Measurements from ENCODE around the gene CERS6.
"Not testable (repeated sequence)": the region's sequence is repeated elsewhere in the genome, so short reads cannot be mapped to it uniquely, and the experiment has no call there.

The CERS6 gene

DNA sequence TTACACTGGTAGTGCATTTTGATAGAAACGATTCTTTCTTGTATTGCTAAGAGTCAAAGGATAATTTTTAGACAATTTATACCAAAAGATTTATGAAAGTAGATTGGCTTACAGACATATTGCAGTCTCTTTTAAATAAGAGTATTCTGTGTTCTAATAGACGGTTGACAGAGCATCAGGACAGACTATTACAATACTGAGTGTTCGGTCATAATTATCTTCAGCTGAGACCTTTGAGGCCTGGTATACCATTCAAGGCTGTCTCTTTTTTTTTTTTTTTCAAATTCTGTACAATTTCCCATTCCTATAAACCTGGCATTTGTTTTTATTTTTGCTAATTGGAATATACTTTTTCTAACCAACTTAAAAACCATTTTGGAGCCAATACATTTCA lies 205.8 kb downstream of the CERS6 start:
- no peak for FAIRE-seq
- no peak for DNase-seq (ENCODE audit: insufficient read length, low spot score)

DNA sequence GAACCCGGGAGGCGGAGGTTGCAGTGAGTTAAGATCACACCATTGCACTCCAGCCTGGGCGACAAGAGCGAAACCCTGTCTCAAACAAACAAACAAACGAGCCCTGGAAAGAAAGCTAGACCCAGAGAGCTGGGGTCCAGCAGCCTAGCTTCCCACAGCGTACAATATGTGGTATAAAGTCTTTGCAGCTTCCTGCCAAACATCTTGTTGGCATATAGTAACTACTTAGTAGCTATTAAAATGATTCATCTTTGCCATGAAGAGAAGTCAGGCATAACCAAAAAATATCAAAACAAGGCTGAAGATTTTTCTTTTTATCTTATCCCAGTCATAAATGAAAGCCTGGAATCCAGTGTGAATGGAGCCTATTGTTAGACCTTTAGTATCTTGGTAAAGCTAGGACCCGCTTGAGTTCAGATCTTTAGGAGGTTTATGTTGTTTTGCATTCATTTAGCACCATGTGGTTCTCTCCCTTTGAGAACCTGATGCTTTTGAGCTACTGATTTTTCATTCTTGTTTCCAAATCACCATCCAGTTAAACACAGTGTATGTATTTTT lies 206.7 kb downstream of the CERS6 start:
- FAIRE-seq (no peak), DNase-seq (ENCODE audit: insufficient read length, low spot score) (no peak)

DNA sequence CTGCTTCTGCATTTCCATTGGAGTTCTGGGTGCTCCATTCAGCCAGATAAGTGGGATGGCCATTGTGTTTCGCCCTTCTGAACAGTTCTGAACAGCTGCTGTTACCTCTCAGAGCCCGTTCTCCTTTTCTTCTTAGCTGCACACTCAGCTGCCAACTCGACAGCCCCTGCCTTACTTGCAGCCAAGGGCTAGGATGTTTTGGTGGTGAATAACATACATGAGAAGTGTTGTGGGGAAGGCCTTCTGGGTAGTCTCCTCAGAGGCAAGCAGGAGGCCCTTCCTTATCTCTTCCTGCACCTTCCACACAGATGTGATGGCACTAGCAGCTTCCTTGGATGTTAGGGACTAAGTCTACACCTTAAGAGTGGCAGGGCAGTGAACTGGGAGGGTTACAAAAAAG lies 207.9 kb downstream of the CERS6 start:
- FAIRE-seq (no peak), DNase-seq (ENCODE audit: insufficient read length, low spot score) (no peak)

DNA sequence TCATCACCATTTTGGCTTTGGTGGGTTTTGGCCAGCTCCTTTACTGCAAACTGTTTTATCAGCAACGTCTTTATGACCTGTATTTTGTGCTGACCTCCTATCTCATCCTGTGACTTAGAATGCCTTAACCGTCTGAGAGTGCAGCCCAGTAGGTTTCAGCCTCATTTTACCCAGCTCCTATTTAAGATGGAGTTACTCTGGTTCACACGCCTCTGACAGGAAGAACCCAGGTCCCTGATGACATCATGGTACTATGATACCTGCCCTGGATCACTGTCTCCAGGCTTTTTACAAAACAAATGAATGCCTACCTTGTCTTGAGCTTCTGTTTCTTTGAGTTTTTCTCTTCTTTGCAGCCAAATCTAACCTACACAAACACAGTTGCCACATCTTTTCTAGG lies 208.6 kb downstream of the CERS6 start:
- FAIRE-seq; DNase-seq (ENCODE audit: insufficient read length, low spot score): not testable (repeated sequence)

DNA sequence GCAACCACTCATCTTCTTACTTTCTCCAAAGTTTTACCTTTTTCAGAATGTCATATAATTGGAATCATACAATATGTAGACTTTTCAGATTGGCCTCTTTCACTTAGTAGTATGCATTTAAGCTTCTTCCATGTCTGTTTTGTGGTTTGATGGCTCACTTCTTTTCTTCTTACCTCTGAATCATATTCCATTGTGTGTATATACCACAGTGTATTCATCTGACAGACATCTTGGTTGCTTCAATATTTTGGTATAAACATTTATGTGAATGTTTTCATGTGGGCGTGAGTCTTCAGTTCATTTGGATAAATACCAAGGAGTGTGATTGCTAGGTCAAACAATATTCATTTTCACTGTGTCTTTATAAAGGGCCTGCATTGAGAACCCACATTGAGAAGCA lies 210.3 kb downstream of the CERS6 start:
- FAIRE-seq, result peak; percentile 14

DNA sequence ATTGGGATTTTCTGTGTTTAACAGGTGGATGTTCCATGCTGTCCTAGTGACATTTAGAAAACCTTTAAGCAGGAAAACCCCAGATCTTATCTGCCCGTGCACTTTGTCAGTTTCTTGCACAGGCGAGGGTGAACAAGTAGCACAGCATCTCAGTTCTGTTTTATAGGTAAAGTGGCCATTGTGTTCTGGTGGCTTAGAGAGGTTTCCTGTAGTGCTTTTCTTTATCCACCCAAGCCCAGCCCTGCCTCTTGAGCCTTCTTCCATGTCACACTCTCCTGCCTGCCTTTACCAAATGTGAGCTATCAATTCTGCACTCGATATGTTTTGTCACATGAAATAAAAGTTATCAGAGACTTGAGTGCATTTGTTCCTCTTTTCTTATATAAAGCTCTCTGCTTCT lies 211.1 kb downstream of the CERS6 start:
- FAIRE-seq (no peak), DNase-seq (ENCODE audit: insufficient read length, low spot score) (no peak)

More for the DNA sequence above, 210.3 kb downstream of the CERS6 start:
- no peak for DNase-seq (ENCODE audit: insufficient read length, low spot score)

DNA sequence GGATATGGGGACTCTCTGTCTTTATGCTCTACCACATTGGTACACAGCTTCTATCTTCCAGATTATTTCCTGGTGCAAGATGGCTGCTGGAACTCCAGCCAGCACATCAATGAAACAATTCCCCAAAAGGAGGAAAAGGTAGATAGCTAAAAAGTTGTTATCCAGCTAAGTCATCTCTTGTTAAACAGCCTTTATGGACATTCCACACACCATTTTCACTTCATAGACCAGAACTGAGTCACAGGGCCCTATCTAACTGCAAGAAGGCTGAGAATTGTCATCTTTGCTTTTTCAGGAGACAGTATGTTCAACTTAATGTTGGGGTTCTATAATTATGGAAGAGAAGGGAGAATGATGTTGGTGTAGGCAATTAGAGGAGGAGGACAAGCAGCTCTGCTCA lies 213.1 kb downstream of the CERS6 start:
- no peak for DNase-seq (ENCODE audit: insufficient read length, low spot score)
- FAIRE-seq, result no peak

DNA sequence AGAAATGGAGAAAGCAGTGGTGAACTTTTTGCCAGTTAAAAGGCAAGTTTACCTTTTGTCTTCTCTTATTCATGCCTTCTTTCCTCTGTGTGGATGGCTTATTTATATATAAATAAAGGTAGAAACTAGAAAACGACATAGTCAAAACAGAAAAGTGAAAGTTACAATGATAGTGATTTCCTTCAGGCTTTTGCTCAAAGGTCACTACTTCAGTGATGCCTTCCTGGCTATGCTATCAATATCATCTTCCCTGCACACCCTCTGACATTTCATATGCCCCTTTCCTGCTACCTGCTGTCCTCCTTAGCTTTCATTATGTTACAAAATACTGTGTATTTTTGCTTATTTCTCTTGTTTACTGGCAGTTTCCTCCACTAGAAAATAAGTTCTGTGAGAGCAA lies 214.4 kb downstream of the CERS6 start:
- no peak for DNase-seq (ENCODE audit: insufficient read length, low spot score)
- FAIRE-seq, result no peak

DNA sequence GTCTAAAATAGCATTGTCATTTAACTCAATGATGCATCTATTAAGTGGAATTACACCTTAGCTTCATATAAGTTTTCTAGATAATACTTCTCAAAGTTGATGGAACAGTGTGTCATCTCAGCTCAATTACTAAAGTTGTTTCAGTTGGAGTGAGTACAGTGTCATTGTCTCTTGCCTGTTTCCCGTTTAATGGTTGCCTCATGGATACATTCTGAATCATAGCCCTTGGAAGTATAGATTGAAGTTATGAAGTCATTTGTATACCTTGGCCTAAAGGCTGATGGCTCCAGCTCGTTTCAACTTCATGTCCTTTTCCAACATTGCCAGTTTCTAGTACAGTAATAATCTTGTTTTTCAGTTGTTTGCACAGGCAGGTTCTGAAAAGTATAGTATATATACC lies 215.9 kb downstream of the CERS6 start:
- DNase-seq (ENCODE audit: insufficient read length, low spot score) (no peak), FAIRE-seq (no peak)

DNA sequence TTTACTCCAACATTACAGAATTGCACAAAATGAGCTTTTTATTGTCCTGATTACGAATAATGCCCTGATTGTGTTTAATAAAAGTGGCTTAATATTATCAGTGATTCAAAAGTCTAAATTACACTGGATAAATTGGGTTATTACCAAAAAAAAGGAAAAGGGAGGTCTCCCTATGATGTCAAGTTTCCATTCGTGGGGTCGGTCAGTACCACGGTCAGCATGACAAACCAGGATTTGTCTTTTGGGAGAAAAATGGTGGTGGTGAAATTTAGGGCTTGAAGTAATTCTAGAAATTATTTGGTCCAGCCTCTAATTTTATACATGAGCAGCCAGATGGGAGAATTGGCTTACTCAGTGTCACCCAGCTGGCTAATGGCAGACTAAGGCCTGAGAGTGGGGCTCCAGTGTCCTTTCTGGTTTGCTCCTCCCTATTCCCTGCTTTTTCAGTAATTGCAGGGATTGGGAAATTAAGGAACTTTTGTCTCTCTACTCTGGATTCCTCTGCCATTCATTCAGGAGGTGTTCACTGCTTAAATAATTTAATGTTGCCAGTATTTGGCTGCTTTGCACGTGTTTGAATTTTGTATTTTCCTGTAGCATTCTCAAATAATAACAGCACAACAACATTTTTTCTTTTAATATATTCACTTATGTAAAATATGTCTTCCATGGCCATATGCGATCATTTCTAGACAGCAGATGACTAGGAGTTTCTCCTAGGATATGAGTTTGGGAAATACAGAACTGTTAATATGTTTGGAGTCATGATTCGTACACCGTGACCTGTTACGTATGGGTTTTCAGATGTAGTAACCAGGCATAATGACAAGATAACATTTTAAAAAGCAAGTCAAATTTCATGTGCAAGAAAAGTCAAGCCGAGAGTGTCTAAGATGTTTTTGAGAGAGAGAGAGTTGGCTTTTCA lies 217.5 kb downstream of the CERS6 start:
- no peak for DNase-seq (ENCODE audit: insufficient read length, low spot score)
- peak; percentile 45 for FAIRE-seq

DNA sequence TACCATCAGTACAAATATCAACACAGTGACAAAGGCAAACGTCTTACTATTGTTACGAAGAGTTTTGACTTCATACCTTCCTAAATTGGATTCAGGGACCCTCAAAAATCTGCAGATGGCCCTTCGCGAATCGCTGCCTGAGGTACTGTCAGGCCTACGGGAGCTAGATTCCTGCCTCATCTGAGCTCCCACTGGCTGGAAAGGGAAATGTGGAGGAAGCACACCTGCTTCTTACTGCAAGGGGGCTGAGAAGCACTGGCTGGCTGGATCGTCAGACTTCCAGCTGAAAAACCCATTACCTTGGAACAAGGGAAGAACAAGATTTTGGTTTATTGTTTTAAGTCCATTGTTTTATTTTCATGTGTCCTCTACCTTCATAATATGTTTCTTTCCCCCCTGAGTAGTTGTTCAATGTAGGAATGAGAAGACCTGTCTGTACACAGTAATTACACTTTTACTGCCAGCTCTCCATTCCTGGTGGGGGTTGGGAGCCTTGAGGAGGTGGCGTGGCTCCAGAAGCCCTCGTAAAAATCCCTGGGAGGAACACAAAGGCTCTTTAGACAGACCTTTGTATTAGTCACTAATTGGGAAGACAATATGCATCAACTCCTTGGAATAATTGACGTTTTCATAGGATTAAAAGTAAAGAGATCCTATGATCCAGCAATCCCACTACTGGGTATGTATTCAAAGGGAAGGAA lies 222.2 kb downstream of the CERS6 start:
- FAIRE-seq (no peak), DNase-seq (ENCODE audit: insufficient read length, low spot score) (no peak)

DNA sequence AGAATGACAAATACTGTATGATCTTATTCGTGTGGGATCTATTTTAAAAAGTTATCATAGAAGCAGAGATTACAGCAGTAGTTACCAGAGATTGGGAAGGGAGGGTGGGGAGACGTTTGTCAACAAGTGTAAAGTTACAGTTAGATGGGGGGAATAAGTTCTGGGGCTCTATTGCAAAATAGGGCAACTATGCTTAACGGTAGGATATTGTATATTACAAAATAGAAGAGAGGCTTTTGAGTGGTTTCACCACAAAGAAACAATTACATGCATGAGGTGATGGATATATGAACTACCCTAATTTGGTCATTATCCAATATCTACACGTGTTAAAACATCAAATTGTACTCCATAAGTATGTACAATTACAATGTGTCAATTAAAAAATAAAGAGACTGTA lies 223.0 kb downstream of the CERS6 start:
- FAIRE-seq, result no peak
- no peak for DNase-seq (ENCODE audit: insufficient read length, low spot score)

DNA sequence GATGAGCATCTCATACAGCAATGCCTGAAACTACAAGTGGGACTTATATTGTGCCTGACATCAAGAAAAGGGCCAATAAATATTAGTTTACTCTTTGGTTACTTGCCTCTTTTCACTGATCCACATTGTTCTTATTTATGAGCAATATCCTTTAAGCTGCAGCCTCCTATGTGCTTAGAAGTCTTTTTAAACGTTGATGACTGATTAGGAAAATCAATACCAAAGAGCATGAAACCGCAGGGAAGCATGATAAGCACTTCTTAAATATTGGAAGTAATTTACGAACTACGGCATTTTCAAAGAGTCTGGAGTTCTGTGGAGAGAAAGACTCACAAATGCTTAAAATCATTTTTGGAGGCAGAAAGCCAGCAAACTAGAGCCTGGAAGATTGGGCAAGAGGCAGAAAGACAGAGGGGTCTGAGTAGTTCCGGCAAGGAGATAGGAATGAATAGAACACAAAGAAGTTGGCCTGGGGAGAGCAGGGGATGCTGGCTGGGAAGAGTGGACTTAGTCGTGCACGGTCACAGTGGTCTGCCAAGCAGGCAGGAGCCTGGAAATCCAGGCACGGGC lies 223.8 kb downstream of the CERS6 start:
- FAIRE-seq (no peak), DNase-seq (ENCODE audit: insufficient read length, low spot score) (no peak)

DNA sequence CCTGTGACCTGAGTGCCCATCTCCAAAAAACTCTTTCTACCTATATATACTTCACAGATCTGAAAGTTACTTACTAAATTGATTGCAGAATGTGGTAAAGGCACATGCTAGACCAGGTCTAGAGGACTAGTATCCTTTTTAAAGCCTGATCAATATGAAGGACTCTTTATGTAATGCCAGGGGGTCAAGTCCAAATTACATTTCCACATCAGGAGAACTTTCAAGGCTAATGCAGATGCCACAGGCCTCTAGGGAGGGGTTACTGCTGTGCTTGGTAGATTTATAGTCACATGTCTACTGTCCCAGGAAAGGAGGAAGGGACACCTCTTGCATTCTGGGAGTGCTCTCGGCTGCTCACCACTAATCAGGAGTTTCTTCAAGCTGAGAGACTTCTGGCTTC lies 227.9 kb downstream of the CERS6 start:
- no peak for FAIRE-seq
- DNase-seq (ENCODE audit: insufficient read length, low spot score), result no peak

DNA sequence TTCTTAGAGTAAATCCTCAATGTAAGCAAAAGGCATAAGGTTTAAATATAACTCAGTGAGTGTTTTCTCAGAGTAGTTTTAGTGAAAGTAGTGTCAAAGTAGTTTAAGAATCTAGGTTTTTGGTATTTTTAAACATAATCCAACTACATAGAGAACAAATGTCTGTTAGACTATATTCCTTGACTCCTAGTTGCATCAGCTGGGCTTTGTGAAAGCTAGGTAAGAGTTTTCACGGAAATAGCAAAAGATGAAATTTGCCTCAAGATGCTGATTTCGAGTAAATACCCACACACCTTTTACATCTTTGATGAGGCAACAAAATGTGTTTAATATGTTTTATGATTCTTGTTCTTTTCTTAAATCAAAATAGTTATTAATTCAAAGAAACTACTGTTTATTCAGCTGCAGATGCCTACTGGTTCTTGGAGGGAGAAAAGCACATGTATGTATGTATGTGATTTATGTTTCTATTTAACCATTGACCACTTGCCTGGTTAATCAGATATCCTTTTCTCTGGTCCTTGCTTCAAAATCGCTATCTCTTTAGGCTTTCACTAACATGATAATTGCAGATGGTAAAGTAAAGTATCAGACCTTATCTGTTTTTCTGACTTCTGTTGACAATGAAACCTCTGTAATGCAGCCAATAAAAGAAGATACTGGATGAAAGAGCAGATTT lies 229.0 kb downstream of the CERS6 start:
- DNase-seq (ENCODE audit: insufficient read length, low spot score) (no peak), FAIRE-seq (no peak)

DNA sequence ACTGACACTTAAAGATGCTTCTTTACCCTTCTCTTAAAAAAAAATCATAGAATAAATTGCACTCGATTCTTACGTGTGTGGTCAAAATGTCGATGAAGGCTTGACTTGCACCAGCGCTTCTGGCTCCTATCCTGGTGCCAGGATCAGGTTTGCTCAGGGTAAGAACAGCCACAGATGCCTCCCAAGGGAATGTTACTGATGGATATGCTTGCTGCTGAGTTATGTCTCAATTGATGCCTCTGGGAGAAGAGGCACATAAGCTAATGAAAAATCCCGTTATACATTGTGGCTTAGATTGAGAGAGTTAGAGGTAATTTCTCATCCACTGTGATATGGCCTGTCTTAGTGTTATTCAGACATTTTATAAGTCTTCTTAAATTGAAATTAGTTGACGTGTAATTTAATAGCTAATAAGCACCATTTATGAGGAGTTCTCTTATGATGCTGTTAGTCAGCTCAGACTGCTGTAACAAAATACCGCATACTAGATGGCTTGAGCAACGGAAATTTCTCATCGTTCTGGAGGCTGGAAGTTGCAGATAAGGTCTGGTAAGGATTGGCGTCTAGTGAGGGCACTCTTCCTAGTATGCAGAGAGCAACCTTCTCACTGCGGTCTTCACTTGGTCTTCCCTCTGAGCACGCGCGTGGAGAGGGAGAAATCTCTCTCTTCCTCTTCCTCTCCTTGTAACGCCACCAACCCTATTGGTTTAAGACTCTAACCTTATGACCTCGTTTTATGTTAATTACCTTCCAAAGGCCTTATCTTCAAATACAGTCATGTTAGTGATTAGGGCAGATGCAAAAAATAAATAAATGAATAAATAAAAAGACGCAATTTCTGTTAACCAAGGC lies 229.8 kb downstream of the CERS6 start:
- no peak for DNase-seq (ENCODE audit: insufficient read length, low spot score)
- FAIRE-seq, result no peak

DNA sequence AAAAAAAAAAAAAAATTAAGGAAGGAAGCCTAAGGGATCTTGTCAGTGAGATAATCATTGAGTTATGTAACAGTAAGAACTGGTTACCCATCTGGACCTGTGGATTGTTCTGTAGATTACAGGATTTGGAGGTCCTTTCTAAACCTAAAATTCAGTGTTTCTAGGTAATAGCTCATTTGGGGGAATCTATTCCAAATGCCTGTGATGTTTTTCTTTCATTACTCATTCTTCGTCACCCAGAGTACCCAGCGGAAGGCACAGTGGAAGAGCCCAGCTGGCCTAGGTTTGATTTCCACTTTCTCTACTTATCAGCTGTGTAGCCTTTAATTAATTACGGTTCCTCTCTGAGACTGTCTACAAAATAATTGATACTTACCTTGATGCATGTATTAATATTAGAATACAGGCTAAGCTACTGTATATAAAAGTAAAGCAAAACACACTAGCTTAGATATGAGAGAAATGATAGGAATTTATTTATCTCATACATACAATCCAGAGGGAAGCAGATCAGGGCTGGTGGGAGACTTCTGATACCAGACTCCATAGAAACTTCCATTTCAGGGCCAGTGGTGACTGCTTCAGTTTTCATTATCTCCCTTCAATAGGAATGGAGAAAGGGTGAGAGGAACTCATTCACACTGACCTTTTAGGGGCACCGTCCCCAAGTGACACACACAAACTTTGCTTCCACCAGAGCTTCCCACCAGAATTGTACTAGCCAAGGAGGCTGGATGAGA lies 230.6 kb downstream of the CERS6 start:
- no peak for DNase-seq (ENCODE audit: insufficient read length, low spot score)
- FAIRE-seq, result no peak

DNA sequence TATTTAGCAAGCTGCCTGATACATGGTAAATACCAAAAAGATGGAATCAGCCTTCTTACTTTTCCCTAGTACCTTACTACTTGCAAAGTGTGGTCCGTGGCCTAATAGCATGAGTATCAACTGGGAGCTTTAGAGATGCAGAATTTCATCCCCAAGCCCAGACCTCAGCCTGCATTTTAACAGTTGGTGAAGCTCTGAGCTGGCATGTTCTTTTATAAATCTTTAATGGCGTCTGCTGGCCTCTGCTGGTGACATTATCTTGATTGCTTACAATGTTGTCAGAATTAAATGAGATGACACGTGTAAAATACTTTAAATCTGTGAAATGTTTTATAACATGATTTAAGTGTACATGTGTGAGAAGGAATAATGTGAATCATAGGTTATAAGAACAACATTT lies 231.2 kb downstream of the CERS6 start:
- FAIRE-seq, result no peak

DNA sequence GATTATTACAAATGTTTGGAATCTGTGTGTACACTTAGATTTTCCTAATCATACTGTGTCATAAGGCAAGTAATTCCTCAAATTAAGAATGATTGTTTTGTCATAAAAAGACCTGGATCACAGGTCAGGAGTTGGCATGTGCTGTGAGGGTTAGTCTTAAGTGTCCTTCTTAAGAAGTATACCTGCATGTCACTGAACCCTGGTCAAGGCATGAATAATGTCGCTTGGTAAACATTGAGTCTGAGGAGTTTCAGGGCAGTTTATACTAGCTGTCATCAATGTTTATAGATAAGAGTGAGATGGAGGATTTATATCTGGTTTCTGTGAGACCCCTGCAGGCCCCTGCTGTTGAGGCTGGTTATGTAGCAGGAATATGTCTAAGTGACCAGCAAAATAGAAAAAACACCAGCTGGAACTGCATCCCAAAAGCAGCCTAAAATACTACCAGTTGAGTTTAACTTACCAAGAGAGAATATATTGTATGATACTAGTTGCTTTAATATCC lies 234.4 kb downstream of the CERS6 start:
- no peak for DNase-seq (ENCODE audit: insufficient read length, low spot score)

More for the DNA sequence above, 231.2 kb downstream of the CERS6 start:
- DNase-seq (ENCODE audit: insufficient read length, low spot score), result no peak

More for the DNA sequence above, 234.4 kb downstream of the CERS6 start:
- no peak for FAIRE-seq

Measured in GM19239 (cell line).